AG09319 (cell line): ENCODE data around the gene GALNT16.

ENCODE experiments used
- DNase-seq: peaks from one replicate; pipeline ENCODE4 v3.0.0-alpha.2; 2010; ENCODE audit warnings: low read depth; ENCODE audit errors: extremely low read depth
- TF ChIP-seq, protein P1 (sequence below): IDR thresholded peaks from 2 replicates; pipeline ENCODE4 v1.5.1; 2011; ENCODE audit warnings: low read depth, mild to moderate bottlenecking, inconsistent platforms, low read length, moderate library complexity

Gene GALNT16

DNA sequence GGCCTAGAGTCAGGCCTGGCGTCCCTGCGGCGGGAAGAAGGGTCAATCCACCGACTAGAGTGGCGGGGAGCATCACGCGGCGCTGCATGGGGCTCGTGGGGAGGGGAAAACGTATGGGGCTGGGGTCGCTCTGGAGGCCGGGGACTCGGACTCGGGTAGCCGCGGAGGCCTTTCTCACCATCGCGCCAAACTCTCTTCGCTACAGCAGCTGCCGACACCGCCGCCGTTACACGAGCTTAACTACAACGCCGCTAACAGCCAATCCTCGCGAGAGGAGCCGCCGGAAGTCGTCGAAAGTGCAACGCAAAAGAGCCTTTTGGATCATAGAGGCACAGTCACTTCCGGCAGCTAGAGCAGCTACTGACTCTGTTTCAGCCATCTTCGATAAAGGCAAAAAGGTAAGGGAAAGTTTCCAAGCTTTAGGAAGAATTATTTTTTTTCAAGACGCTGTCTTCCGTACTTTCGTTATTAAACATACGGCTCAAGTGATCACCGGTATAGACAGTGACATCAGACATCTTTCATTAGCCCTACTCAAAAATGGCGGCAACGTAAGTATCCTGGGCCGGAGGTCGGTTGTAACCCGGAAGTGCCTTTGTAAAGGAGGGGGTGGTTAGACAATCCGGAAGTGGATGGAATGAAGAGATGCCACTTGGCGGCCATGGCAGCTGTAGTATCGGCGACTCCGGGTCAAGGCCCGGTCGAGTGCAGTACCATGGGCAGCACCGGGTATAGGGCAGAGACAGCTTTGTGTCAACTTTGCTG is 138.3 kb downstream of the GALNT16 start, which contains the start of the genes ERH and SLC39A9:
ERH (minus strand) TSS at position 247 of the 765 bp plus-strand sequence; CDS start at position 181, 66 bp downstream.
SLC39A9 (plus strand) TSS at position 640 of the 765 bp plus-strand sequence. CDS start 678 bp downstream, outside the sequence.
- DNase-seq = peak; percentile 91
- TF ChIP-seq, protein P1, sequence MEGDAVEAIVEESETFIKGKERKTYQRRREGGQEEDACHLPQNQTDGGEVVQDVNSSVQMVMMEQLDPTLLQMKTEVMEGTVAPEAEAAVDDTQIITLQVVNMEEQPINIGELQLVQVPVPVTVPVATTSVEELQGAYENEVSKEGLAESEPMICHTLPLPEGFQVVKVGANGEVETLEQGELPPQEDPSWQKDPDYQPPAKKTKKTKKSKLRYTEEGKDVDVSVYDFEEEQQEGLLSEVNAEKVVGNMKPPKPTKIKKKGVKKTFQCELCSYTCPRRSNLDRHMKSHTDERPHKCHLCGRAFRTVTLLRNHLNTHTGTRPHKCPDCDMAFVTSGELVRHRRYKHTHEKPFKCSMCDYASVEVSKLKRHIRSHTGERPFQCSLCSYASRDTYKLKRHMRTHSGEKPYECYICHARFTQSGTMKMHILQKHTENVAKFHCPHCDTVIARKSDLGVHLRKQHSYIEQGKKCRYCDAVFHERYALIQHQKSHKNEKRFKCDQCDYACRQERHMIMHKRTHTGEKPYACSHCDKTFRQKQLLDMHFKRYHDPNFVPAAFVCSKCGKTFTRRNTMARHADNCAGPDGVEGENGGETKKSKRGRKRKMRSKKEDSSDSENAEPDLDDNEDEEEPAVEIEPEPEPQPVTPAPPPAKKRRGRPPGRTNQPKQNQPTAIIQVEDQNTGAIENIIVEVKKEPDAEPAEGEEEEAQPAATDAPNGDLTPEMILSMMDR = no peak

DNA sequence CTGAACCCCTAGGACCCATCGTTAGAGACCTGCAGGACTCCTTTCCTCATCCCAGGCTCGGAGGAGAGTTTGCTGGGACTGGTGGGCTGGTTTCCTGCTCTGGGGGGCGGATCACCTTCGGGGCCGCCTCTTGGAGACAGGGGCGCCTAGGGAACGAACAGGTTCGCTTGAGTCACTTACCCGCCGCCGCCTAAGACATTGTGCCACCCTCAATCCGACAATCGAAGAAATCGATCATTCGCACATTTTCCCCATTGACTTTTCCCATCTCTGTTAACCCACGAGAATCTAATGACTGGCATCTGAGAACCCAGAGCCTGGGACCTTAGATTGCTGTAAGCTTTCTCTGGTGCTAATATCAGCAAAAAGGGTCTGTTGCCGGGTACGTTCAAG is 138.9 kb downstream of the GALNT16 start:
- TF ChIP-seq, protein P1 = no peak
- DNase-seq = no peak

DNA sequence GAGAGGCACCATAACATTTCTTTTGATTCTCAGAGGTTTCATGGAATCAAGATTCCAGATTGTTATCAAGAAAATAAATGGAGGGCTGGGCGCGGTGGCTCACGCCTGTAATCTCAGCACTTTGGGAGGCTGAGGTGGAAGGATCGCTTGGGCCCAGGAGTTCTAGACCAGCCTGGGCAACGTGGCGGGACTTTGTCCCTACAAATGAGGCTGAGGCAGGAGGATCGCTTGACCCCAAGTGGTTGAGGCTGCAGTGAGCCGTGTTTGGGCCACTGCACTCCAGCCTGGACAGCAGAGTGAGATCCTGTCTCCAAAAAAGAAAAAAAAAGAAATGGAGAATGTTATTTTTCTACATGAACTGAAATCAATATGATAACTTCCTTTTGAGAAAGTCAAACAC is 139.8 kb downstream of the GALNT16 start:
- no peak for DNase-seq
- TF ChIP-seq, protein P1 = no peak

- DNase-seq = no peak
Observed at GRCh38 chr14:69400154-69400553, 140.2 kb downstream of the GALNT16 start.

GRCh38 chr14:69401841-69402240 is 141.9 kb downstream of the GALNT16 start:
- DNase-seq = no peak
- TF ChIP-seq, protein P1 = no peak

More at GRCh38 chr14:69400154-69400553, 140.2 kb downstream of the GALNT16 start:
- TF ChIP-seq, protein P1 = no peak

- TF ChIP-seq, protein P1 = no peak
- DNase-seq = no peak
Observed at GRCh38 chr14:69404478-69404877, 144.5 kb downstream of the GALNT16 start.

DNA sequence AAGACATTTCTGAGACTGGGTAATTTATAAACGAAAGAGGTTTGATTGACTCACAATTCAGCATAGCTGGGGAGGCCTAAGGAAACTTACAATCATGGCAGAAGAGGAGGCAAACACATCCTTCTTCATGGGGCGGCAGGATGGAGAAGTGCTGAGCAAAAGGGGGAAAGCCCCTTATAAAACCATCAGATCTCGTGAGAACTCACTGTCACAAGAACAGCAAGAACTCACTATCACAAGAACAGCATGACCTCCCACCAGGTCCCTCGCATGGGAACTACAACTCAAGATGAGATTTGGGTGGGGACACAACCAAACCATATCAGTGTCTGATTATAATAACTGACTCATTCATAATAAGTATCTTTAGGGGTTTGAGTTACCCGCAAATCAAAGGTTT is 144.9 kb downstream of the GALNT16 start:
- no peak for DNase-seq
- TF ChIP-seq, protein P1 = no peak
